Fibroblast of skin of right quadriceps (primary cell): ENCODE data around the gene NFAT5.
"Not testable (repeated sequence)": the region's sequence is repeated elsewhere in the genome, so short reads cannot be mapped to it uniquely, and the experiment has no call there.

Experiments
- DNase-seq: peaks from one replicate; pipeline ENCODE4 v3.0.0-alpha.2; 2013

The NFAT5 gene, protein sequence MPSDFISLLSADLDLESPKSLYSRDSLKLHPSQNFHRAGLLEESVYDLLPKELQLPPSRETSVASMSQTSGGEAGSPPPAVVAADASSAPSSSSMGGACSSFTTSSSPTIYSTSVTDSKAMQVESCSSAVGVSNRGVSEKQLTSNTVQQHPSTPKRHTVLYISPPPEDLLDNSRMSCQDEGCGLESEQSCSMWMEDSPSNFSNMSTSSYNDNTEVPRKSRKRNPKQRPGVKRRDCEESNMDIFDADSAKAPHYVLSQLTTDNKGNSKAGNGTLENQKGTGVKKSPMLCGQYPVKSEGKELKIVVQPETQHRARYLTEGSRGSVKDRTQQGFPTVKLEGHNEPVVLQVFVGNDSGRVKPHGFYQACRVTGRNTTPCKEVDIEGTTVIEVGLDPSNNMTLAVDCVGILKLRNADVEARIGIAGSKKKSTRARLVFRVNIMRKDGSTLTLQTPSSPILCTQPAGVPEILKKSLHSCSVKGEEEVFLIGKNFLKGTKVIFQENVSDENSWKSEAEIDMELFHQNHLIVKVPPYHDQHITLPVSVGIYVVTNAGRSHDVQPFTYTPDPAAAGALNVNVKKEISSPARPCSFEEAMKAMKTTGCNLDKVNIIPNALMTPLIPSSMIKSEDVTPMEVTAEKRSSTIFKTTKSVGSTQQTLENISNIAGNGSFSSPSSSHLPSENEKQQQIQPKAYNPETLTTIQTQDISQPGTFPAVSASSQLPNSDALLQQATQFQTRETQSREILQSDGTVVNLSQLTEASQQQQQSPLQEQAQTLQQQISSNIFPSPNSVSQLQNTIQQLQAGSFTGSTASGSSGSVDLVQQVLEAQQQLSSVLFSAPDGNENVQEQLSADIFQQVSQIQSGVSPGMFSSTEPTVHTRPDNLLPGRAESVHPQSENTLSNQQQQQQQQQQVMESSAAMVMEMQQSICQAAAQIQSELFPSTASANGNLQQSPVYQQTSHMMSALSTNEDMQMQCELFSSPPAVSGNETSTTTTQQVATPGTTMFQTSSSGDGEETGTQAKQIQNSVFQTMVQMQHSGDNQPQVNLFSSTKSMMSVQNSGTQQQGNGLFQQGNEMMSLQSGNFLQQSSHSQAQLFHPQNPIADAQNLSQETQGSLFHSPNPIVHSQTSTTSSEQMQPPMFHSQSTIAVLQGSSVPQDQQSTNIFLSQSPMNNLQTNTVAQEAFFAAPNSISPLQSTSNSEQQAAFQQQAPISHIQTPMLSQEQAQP (N-terminal part only)

GRCh38 chr16:69565671-69566239 is at the start of gene NFAT5:
NFAT5 (plus strand) TSS chr16:69565966; CDS start chr16:69566302, 336 bp downstream.
- DNase-seq, result peak; percentile 91

DNA sequence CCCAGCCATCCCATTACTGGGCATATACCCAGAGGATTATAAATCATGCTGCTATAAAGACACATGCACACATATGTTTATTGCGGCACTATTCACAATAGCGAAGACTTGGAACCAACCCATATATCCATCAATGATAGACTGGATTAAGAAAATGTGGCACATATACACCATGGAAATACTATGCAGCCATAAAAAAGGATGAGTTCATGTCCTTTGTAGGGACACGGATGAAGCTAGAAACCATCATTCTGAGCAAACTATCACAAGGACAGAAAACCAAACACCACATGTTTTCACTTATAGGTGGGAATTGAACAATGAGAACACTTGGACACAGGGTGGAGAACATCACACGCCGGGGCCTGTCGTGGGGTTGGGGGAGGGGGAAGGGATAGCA is 47.9 kb upstream of the NFAT5 start:
- DNase-seq, result not testable (repeated sequence)

DNA sequence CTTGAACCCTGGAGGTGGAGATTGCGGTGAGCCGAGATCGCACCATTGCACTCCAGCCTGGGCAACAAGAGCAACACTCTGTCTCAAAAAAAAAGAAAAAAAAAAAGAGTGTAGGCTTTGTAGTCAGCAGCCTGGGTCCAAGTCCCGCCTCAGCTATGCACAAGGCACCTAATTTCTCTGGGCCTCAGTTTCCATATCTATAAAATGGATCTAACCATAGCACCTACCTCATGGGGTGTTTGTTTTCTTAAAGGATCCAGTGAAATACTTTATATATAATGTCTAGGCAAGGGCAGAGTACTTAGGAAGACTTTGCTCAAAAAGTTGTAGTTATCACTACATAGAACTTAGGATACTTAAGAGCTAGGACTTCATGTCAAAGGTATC is 45.4 kb upstream of the NFAT5 start:
- DNase-seq, result no peak

GRCh38 chr16:69520800-69521602 is 44.8 kb upstream of the NFAT5 start:
- peak; percentile 66 for DNase-seq

GRCh38 chr16:69522041-69522578 is 43.7 kb upstream of the NFAT5 start:
- no peak for DNase-seq

DNA sequence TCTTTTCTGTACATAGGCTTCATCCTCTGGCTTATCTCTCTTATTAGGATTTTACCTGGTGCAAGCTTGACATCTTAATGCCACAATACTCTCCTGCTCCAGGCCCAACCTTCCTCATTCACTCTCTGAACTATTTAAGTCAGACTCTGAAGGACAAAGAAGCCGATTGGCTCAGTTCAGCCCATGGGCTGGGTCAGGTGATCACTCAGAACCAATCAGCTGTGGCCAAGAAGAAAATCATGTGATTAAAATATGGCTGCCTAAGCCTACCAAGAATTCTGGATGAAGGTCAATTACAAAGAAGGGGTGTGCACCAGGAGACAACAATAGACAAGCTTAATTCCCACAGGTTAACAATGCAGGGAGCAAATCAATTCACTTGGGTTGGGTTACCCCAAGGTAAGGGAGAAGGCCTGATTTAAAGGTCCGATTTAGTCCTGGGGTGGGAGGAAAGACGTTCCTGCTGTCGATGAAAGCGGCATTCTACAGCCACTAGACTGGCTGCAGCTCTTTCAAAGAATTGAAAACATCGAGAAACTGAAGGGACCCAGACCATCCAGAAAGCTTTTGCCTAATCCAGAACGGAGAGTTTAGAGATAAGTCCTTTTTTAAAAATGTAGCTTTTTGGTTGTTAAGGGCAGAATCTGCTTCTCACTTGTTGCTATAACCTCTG is 42.9 kb upstream of the NFAT5 start:
- no peak for DNase-seq

- no peak for DNase-seq
These were observed 42.0 kb upstream of the NFAT5 start for GRCh38 chr16:69523566-69524305.

DNA sequence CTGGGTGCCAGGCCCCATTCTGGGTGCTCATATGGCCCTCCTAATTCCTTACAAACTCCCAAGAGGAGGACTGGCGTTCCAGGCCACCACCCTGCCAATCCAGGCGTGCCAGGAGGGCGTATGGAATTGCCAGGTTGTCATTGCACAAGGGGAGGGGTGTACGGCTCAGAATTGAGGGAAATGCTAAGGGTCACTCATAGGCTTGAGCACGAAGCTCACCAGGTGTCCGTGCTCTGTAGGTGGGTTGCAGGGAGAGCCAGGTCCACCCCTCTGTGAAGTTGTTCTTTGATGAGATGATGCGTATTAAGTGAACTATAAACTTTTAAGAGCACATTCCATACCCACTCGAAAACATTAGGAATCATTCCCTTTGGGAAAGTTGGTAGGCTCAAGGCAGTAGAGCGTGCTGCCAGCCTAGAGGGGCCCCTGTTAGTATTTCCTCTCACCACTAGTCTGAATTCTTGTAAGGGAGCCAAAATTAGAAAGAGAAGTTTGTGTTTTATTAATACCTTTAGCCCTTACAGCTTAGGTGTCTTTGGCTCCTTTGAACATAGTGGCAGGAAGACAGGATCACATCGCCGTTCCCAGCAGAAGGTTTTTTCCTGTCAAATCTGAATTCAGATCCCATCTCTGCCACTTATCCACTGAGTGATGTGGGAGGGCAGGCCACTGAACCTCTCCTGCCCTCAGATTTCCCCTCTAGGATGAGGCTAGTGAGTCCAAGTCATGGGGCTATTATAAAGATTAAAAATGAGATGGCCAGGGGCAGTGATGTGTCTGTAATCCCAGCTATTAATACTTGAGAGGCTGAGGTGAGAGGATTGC is 38.7 kb upstream of the NFAT5 start:
- no peak for DNase-seq

GRCh38 chr16:69531988-69532387 is 33.8 kb upstream of the NFAT5 start:
- DNase-seq, result no peak

DNA sequence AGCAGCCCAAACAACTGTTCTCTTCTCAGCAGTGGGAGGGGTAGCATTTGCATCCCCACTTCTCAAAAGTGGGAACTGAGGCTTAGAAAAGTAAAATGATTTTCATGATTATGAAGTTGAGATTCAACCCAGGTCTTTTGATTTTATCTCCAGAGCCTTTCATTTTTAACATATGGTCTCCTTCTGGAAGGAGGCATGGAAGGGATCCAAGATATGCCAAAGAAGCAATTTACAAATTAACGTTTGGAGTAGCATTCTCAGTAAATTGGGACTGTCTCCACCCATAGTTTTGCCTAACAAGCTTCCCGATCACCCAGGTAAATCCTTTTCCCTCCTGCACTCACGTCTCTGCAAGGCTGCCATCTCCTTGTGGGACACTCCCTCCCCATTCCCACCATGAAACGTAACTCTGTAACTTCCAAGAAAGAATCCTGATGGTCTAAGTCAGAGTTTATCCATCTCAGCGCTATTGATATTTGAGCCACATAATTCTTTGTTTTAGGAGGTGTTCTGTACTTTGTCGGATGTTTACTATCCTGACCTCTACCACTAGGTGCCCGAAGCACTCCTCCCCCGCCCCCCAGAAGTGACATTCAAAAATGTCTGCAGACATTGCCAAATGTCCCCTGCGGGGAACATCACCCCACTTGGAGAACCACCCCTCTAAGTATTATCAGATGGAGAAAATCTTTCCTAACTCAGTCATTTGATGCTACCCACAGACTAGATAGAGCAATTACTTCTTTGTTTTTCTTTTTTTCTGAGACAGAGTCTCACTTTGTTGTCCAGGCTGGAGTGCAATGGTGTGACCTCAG is 32.9 kb upstream of the NFAT5 start:
- peak; percentile 48 for DNase-seq

DNA sequence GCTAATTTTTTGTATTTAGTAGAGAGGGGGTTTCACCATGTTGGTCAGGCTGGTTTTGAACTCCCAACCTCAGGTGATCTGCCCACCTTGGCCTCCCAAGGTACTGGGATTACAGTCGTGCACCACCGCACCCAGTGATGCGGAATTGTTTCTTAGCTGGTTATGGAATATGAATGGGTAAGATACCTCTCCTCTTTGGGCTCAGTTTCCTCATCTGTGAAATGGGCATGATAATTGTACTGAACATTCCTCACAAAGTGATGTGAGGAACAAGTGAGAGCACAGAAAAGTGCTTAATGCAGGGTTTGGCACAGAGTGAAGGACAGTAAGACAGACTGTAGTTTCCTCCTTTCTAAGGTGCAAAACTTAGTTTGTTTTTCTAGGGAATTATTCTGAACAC is 31.0 kb upstream of the NFAT5 start:
- no peak for DNase-seq

GRCh38 chr16:69535123-69536050 is 30.4 kb upstream of the NFAT5 start:
- DNase-seq, result peak; percentile 71

GRCh38 chr16:69537706-69538080 is 28.1 kb upstream of the NFAT5 start:
- DNase-seq, result no peak

GRCh38 chr16:69538808-69539207 is 27.0 kb upstream of the NFAT5 start:
- no peak for DNase-seq

- peak; percentile 34 for DNase-seq
These were observed 22.8 kb upstream of the NFAT5 start for GRCh38 chr16:69542974-69543373.

DNA sequence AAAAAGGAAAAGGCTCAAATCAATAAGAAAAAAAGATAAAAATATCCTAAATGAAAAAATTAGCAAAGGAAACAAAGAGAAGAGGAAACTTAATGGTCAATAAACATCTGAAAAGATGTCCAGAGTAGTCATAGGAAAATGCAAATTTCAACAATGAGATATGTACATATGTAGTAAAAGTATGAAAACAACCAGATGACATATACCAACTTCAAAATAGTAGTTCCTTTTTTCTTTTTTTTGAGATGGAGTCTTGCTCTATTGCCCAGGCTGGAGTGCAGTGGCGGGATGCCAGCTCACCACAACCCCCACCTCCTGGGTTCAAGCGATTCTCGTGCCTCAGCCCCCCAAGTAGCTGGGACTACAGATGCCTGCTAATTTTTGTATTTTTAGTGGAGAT is 21.7 kb upstream of the NFAT5 start:
- no peak for DNase-seq

GRCh38 chr16:69546663-69547062 is 19.1 kb upstream of the NFAT5 start:
- DNase-seq, result not testable (repeated sequence)
